ENCODE results near the gene COA6.
A peak's percentile ranks its signal among the peaks of the same experiment; 100 is the strongest.

COA6 gene

DNA sequence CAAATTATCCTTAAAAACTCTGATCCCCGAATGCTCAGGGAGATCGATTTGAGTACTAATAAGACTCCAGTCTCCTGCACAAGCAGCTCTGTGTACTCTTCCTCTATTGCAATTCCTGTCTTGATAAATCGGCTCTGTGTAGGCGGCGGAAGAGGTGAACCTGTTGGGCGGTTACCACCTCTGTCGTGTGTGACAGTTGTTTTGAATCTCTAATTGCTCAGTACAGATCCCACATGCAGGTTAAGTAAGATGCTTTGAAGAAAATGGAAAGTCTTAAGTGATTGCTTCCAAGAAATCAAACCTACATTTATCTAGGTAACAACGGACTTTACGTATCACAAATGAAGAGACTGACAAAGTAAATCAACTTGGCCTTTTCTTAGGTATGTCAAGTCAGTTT lies 35.5 kb downstream of the COA6 start:
- DNase-seq: peak in 31 of 56 donors; percentile 2 to 75 (median 28)

DNA sequence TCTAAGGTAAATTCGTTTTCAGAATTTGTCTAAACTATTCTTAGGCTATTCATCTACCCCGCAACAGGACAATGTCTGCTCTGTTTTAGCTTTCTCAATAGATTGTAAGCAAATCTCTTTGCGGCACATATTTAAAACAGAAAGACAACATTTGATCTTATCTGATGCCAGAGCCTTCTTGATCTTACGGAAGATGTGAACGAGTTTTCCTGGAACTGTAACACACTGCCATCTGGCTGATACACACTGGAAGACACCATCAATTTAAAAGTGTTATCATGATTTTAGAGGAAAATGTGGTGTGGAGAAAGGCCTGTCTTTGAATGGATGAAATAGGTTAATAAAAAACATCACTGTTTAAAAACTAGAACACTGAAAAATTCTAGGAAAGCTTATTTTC lies 36.1 kb downstream of the COA6 start:
- DNase-seq: peak in 2 of 56 donors; percentile 2 to 20

DNA sequence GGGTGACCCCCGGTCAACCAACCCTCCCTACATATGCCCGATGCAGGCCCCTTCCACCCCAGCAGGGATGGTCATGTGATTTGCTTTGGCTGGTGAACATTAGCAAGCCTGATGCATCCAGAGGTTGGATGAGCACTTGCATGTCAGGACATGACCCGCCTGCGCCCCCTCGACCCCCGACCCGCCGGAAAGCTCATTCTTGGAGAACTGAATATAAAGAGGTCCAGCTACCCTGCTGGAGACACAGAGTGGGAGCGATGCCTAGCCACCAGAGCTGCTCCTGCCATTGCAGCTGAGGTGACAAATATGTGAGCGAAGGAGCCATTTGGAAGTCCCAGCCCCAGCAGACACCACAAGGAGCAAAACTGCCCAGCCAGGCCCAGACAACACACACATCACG lies 39.6 kb downstream of the COA6 start:
- no peak for DNase-seq

DNA sequence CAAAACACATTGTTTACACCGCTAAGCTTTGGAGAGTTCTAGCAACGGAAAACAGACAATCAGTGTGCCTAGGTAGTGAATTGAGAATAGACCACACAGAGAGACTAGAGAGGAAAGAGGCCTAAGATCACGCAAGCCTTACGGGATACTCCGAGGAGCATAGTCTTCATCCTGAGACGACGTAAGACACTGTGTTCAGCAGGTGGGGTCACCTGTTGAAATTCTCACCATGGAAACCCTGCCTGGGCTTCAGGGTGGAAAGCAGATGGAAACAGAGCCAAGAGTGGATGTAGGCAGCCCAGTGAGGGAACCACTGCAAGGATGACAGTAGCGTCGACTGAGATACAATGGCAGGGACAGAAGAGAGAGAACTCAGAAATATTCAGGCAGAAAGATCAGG lies 40.2 kb downstream of the COA6 start:
- DNase-seq: no peak

DNA sequence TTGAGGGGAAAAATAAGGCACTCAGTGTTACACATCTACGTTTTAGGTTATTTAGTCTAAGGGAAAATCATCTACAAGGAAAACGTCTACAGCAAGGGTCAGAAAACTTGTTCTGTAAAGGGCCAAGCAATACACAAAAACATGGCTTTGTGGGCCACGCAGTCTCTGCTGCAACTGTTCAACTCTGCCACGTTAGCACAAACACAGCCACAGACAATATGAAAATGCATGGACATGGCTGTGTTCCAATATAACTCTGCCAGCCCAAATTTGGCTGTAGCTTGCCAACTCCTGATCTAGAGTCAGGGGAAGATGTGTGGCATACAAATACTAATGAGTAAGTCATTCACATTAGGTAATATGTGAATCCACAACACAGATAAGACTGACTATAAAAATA lies 40.7 kb downstream of the COA6 start:
- no peak for DNase-seq

DNA sequence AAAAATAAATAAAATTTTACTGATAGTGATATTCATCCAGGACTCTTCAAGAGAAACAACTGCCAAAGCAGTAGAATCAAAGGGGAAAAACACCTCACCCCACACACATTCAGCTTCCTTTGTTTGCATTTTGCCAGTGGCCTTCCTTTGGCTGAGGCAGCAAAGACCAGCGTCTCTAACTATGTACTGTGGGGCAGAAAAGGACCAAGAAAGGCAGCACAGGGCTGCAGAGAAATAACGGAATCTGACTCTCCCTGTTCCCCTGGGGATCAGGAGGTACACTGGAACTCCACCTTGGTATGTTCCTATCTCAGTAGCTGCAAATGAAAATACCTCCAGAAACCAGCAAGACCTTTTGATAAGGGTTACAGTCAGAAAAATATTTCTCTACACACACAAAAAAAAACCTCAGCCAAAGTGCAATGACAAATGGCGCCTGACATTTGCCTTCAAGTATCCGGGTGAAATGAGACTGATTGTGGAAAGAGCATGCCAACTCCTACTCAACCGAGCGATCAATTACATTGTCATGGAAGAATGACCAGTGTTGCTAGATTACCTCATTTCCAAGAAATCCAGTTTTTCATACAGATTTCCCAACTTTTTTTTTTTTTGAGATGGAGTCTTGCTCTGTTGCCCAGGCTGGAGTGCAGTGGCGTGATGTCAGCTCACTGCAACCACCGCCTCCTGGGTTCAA lies 54.8 kb downstream of the COA6 start:
- no peak for DNase-seq

DNA sequence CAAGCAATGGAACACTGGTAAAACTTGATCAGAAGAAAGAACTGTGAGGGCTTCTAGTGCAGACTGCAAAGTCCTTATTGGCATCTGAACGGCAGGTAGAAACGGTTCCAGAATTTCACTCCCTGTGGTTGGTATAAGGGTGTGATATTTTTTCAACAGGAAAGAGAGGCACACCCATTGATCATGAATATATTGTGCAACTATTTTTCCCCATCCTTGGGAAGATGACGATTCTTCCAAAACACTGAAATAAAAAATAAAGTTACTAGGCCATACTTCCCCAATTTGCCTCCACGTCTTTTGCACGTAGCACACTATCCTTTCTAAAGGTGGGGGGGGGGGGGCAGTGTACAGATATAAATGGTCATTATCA lies 56.2 kb downstream of the COA6 start:
- DNase-seq: no peak

DNA sequence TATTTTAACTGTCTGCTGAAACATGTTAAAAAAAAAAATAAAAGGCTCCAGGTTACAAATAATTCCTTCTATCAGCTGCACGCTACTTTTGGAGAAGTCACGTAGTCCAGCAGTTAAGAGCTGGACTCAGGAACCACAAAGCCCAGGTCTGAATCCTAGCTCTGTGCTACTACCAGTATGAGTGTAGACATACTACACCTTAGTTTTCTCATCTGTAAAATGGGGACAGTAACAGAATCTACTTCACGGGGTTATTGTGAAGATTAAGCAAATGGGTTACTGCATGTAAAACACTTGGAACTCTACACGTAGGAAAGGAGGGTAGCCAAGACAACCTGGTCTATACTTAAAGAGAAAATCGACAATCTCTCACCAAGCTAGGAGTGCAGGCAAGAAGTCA lies 57.4 kb downstream of the COA6 start:
- no peak for DNase-seq

DNA sequence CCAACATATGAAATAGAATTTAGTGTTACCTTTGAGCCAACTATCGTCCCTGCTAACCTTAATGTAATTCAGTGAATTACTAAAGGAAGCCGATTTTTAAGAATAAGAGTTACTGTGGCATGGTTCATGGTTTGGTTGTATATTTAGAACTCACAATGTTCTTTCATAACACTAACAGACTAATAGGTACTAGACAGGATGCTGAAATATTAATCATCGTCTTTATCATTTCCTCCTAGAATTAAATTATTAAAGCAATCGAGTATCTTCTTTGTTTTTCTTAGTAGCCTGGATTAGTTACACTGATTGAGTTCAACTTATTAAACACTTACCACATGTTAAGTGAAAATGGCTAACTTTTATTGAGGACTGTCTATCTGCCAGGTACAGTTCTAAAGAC lies 58.0 kb downstream of the COA6 start:
- no peak for DNase-seq

DNA sequence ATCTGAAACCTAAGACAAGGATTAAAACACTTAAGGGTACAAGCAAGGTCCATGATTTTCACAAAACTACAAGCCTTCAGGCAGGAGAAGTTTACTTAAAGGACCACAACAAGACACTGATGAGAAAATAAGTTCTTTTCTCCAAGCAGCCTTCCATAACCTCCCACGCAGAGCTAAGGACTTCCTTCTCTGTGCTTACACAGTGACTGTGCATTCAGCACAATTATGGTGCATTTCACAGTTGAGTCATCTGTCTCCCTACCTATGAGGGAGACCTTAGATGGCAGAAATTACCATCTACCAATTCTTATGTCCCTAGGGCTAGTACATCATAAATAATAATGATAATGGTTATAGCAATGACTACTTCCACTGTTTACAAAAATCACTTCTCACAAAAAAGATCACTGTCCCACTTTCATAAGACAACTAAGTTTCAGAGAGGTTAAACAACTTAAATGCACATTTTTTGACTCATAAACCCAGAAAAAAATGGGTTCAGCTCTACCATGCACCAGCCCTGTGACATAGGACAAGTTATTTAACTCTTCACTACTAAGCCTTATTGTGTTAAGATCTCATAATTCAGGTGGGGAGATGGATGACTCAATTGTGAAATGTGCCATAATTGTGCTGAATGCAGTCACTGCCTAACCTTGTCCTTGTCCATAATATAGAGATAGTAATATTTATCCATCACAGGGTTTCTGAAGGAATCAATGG lies 60.5 kb downstream of the COA6 start:
- DNase-seq: peak in 1 of 56 donors; percentile 2
